Peyer's patch (tissue), 4 donors: Measurements from ENCODE around the gene KLHL29. TPM values are rescaled to one million over a fixed set of nuclear protein-coding genes. Genes with fewer than 3 reads are reported as not detected.

Experiments used
- DNase-seq, 3 donors: peaks; one replicate each; pipeline ENCODE4 v3.0.0-alpha.2; 2017 to 2019
- H3K27ac ChIP-seq, 4 donors: fragments of 200-600 bp; sonication (generic); one replicate each; pipeline ENCODE4 v1.5.1; 2016 to 2019
- H3K27me3 ChIP-seq, 2 donors: fragments of 200-600 bp; sonication (generic); one replicate each; pipeline ENCODE4 v1.5.1; 2019
- H3K36me3 ChIP-seq, 3 donors: fragments of 200-600 bp; sonication (generic); one replicate each; pipeline ENCODE4 v1.5.1; 2016 to 2019
- H3K4me1 ChIP-seq, 4 donors: fragments of 200-600 bp; sonication (generic); one replicate each; pipeline ENCODE4 v1.5.1; 2016 to 2019
- H3K4me3 ChIP-seq, 4 donors: fragments of 200-600 bp; sonication (generic); 1 replicate in 3 of 4; 2 replicates in 1 of 4; pipeline ENCODE4 v1.5.1; 2016 to 2019; ENCODE audit warnings: mild to moderate bottlenecking in 1 of 4
- H3K9me3 ChIP-seq, 4 donors: fragments of 200-600 bp; sonication (generic); one replicate each; pipeline ENCODE4 v1.5.1; 2016 to 2019; ENCODE audit warnings: mild to moderate bottlenecking in 1 of 4
- CTCF ChIP-seq, 6 experiments: fragments of 450-650 bp in 4 of 6; fragments of 200-600 bp in 2 of 6; sonication (generic) in 1 of 6; IDR thresholded peaks; one replicate each; pipeline ENCODE4 v1.5.1; 2017 to 2019; ENCODE audit warnings: antibody characterized with exemption in 6 of 6, mild to moderate bottlenecking in 3 of 6, moderate library complexity in 1 of 6
- POLR2A ChIP-seq, 2 donors: fragments of 450-650 bp; IDR thresholded peaks; one replicate each; pipeline ENCODE4 v1.5.1; 2017; ENCODE audit warnings: antibody characterized with exemption in 2 of 2, mild to moderate bottlenecking in 2 of 2, moderate library complexity in 2 of 2
- total RNA-seq, 4 donors: library from RNA; depleted of rRNA; stranded (reverse); fragments of >200 nt; gene quantifications; one replicate each; pipeline ENCODE4 v1.1.0, GENCODE V29; 2016

The KLHL29 gene
- total RNA-seq, 4 donors from 2014 or later = 1.1 to 18.2 (median 5.0) TPM

GRCh38 chr2:23452372-23452771 is 67.4 kb downstream of the KLHL29 start:
- no peak overlapping the region for H3K4me3 ChIP-seq
- no peak for DNase-seq
- no peaks in the 10 kb centered on the region for H3K36me3 ChIP-seq
- no peak for TF ChIP-seq CTCF (IDR thresholded peaks at IDR 0.05)
- no peak for TF ChIP-seq POLR2A (IDR thresholded peaks at IDR 0.05)
- H3K27me3 ChIP-seq = no peaks in the 10 kb centered on the region
- peaks cover 0 to 9% (median 2%) of the 10 kb centered on the region in 4 donors for H3K4me1 ChIP-seq
- no peak overlapping the region for H3K27ac ChIP-seq
- no peaks in the 10 kb centered on the region for H3K9me3 ChIP-seq

GRCh38 chr2:23452853-23453420 is 68.0 kb downstream of the KLHL29 start:
- peak in 2 of 3 donors; percentile 21 to 53 for DNase-seq
- Histone ChIP-seq H3K27ac (peak overlapping the region in 3 of 4 donors; percentile 8 to 54 (median 25)), H3K27me3 (no peaks in the 10 kb centered on the region), H3K9me3 (no peaks in the 10 kb centered on the region), H3K36me3 (no peaks in the 10 kb centered on the region), H3K4me3 (no peak overlapping the region), H3K4me1 (peaks cover 0 to 9% (median 2%) of the 10 kb centered on the region in 4 donors)
- TF ChIP-seq CTCF (IDR thresholded peaks at IDR 0.05) (no peak), POLR2A (IDR thresholded peaks at IDR 0.05) (no peak)

- no peak for DNase-seq
- Histone ChIP-seq H3K4me3 (no peak overlapping the region), H3K9me3 (no peaks in the 10 kb centered on the region), H3K27ac (peak overlapping the region in 3 of 4 donors; percentile 8 to 54 (median 25)), H3K27me3 (no peaks in the 10 kb centered on the region), H3K36me3 (no peaks in the 10 kb centered on the region), H3K4me1 (peaks cover 0 to 9% (median 2%) of the 10 kb centered on the region in 4 donors)
- TF ChIP-seq CTCF (IDR thresholded peaks at IDR 0.05) = no peak
- no peak for TF ChIP-seq POLR2A (IDR thresholded peaks at IDR 0.05)
Measured at GRCh38 chr2:23453432-23453831, 68.5 kb downstream of the KLHL29 start.

- DNase-seq = no peak
- no peaks in the 10 kb centered on the region for H3K27me3 ChIP-seq
- no peak overlapping the region for H3K4me3 ChIP-seq
- H3K27ac ChIP-seq = peak overlapping the region in 2 of 4 donors; percentile 25 to 54
- TF ChIP-seq POLR2A (IDR thresholded peaks at IDR 0.05) (no peak), CTCF (IDR thresholded peaks at IDR 0.05) (no peak)
- no peaks in the 10 kb centered on the region for H3K36me3 ChIP-seq
- H3K4me1 ChIP-seq = peaks cover 0 to 9% (median 2%) of the 10 kb centered on the region in 4 donors
- H3K9me3 ChIP-seq = no peaks in the 10 kb centered on the region
Measured at GRCh38 chr2:23453836-23454460, 69.0 kb downstream of the KLHL29 start.

- H3K27ac ChIP-seq = peak overlapping the region in 1 of 4 donors; percentile 54
- no peaks in the 10 kb centered on the region for H3K9me3 ChIP-seq
- no peak for TF ChIP-seq POLR2A (IDR thresholded peaks at IDR 0.05)
- no peak for TF ChIP-seq CTCF (IDR thresholded peaks at IDR 0.05)
- no peaks in the 10 kb centered on the region for H3K27me3 ChIP-seq
- H3K36me3 ChIP-seq = no peaks in the 10 kb centered on the region
- H3K4me3 ChIP-seq = no peak overlapping the region
- no peak for DNase-seq
- peaks cover 0 to 9% (median 2%) of the 10 kb centered on the region in 4 donors for H3K4me1 ChIP-seq
Measured at GRCh38 chr2:23454501-23455120, 69.6 kb downstream of the KLHL29 start.
